GM21423 (cell line): ENCODE results near the gene EIF5.
A peak's percentile ranks its signal among the peaks of the same experiment; 100 is the strongest.

ENCODE experiments used
- ATAC-seq: cut with Tn5 transposase; IDR thresholded peaks from one replicate; pipeline ENCODE4 v1.9.1; 2021; ENCODE audit warnings: mild to moderate bottlenecking, moderate library complexity; ENCODE audit not compliant: unreplicated experiment

EIF5 gene

DNA sequence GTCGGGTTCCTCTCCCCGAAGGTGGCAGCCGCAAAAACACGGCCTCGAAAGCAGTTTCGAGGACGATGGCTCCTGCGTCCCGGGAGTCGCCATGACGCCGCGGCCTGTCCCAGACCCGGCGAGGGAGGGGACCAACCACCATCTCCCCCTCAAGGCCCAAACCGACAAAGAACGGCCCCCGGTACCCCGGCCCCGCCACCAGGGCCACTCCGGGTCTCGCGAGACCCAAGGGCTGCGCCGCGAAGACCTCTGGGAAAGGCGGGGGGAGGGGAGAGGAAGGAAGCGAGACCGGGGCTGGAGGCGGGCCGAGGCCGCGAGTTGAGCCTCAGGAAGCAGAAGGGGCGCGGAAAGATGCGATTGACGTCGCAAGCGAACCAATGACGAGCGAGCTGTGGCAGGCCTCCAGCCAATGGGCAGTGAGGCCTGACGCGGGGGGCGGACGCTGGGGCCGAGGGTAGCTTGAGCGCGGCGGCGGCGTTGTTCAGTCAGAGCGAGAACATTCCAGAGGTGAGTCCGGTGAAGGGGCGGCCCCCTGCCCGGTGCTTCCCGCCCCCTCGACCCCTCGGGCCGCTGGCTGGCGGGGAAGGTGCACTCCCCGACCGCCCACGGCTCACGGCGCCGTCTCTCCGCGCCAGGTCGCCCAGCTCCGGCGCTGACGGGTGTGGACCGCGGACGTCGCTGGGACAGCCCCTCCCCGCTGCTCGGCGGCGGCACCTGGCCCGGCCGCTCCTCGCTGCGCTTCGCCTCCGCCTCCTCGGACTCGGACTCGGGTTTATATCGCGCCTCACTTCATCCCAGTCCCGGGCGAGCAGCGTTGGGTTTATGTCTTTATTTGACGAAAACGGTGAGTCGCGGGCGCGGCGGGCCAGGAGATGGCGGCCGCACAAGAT lies at the start of gene EIF5:
Gene EIF5, plus strand, starts transcription at position 484 of the 890 bp plus-strand sequence. CDS start 1,624 bp downstream, outside the sequence.
- ATAC-seq, result peak; percentile 84

DNA sequence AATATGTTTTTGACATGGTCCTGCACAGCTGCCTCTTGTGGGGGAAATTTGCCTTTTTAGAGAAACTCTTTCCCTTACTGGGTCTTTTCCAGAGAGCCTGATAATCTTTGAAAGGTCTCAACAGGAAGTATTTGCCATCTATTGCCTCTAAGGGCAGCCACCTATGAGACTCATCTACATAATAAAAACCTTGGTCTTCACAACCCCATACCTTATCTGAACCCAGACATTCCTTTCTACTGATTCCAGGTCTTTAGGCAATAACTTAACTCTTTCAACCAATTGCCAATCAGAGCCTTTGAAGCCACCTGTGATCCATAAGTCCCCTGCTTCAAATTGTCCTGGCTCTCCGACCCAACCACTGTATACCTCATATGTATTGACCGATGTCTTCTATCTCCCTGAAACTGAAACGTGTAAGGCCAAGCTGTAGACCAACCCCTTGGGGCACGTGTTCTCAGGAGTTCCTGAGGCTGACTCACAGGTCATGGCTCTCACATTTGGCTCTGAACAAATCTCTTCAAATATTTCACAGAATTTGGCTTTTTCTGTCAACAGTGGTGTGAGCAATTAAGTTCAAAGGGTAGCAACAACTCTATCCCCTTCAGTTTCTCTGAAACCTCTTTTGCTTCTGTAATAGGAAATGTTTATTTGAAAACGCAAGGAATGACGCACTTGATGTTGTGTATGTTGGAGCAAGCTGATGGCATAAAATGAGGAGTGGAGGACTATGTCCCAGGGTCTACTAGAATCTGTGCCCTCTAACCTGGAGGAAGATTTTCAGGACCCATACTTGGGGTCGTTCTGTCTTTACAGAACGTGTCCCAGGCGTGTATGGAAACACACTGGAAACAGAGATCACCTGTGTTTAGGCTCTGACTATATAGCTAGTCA lies 49.2 kb upstream of the EIF5 start:
- no peak for ATAC-seq

DNA sequence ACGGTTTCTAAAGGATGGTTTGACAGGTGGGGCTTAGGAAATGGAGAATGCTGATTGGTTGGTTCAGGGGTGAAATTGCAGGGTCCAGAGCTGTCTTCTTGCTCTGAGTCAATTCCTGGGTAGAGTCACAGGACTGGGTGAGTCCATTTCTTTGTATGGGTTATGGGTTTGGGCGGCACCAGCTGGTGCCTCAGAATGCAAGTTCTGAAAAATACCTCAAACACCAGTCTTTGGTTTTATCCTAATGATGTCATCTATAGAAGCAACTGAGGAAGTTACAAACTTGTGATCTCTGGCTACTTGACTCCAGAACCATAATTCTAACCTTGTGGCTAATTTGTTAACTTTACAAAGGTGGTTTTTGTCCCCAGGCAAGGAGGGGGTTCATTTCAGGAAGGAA lies 47.6 kb upstream of the EIF5 start:
- no peak for ATAC-seq

DNA sequence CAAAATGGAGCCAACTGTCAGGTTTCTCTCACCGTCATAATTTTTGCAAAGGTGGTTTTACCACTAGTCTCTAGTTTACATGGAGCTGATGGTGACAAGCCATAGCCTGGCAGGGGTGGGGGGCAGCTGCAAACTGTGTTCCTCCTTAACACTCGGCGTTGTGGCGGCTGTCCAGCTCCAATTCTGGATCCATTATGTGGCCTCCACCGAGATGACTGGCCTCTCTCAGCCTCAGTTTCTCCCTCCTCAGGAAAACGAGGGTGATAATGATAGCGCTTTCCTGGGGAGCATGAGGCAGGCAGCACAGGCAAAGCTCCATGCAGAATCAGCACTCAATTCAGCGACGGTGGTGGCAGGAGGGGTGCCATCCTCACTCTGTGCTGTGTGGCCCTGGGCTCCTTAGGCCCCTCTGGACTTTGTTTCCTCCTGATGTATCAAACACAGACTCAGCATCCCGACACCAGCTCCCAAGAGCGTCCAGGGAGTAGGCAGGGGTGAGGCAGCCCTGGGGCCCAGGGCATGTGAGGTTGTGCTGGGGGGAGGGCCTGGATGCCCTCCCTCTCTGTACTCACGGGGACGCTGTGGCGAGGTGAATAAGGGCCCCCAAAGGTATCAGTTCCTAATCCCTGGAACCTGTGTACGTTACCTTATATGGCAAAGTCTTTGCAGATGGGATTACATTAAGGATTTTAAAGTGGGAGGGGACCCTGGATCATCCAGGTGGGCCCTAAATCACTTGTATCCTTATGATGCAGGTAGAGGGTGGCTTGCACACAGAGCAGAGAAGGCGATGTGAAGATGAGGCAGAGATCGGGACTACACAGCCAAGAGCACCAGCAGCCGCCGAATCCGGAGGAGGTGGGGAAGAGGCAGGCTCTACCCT lies 46.8 kb upstream of the EIF5 start:
- no peak for ATAC-seq

DNA sequence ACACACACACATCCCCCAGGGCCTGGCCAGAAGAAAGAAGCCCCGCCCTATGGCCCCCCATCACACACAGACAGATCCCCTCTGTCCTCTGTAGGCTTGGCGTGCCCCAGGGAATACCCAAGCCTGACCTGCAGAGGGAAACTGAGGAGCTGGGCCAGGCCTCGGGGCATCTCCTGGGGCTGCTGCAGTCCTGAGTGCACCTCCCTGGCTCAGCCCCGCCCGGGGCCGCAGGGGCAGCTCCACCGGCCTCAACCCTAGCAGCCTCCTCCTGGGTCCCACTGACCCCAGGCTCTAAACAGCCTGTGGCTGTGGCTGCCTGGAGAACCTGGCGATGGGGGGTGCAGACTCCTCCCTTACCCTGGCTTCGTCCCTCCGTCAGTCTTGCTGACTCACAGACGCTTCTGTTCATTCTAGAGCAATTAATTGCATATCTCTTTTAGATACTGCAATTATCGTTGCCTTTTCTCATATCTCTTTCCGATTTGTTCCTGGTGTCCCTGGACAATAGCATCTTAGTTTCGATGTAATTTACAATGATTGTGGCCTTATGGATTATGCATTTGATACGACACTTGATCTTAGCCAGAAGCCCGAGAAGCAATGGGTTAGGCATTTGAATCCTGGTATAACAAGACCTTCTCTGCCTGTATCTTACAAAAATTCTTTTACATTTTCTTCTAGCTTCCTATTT lies 45.8 kb upstream of the EIF5 start:
- no peak for ATAC-seq

DNA sequence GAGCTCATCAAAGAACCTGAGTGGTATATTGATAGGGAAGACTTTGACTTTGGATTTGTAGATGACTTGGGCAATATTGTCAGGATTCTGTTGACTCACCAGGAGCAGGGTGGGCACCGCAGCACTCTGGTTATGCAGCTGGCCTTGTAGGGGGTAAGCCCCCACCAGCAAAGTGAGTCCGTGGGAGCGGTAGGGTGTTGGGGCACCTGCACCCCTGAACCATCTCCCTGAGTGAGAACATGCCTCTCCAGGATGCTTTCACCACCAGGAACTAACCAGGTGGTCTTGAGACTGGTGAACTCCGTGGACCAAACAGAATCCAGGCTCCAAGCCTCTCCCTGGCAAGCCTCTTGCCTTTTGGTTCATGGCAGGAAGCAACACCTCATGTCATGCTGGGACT lies 44.0 kb upstream of the EIF5 start:
- no peak for ATAC-seq

DNA sequence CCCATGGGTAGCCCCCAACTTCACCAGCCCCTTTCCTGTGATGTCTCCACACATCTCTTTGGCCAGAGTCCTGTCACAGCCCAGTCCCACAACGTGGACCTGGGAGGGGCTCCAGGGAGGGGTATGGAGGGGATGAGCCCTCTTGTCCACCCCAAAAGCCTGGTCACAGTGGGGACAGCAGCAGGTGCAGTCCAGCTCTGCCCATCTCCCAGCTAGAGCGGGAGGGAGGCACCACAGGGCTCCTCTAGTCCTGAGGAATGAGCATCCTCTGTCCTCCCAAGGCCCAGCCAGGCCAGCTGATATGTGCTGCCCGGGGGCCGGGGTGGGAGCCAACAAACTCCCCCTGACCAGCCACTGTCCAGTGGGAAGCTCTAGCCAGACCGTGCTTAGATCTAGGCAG lies 43.5 kb upstream of the EIF5 start:
- ATAC-seq, result no peak

DNA sequence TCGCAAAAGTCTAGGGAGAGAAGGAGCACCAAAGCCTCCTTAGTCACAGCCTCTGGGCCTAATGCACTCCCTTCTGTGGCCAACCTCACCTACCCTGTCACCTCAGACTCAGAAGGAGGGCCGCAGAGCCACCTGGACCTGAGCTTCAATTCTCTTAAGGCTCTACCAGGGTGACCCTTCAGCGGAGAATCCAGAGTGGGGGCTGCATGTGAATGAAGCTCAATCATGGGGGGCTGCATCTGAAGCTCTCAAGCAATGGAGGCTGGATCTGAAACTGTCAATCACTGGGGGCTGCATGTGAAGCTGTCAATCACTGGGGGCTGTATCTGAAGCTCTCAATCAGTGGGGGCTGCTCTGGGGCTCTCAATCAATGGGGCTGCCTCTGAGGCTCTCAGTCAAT lies 43.1 kb upstream of the EIF5 start:
- ATAC-seq, result no peak

DNA sequence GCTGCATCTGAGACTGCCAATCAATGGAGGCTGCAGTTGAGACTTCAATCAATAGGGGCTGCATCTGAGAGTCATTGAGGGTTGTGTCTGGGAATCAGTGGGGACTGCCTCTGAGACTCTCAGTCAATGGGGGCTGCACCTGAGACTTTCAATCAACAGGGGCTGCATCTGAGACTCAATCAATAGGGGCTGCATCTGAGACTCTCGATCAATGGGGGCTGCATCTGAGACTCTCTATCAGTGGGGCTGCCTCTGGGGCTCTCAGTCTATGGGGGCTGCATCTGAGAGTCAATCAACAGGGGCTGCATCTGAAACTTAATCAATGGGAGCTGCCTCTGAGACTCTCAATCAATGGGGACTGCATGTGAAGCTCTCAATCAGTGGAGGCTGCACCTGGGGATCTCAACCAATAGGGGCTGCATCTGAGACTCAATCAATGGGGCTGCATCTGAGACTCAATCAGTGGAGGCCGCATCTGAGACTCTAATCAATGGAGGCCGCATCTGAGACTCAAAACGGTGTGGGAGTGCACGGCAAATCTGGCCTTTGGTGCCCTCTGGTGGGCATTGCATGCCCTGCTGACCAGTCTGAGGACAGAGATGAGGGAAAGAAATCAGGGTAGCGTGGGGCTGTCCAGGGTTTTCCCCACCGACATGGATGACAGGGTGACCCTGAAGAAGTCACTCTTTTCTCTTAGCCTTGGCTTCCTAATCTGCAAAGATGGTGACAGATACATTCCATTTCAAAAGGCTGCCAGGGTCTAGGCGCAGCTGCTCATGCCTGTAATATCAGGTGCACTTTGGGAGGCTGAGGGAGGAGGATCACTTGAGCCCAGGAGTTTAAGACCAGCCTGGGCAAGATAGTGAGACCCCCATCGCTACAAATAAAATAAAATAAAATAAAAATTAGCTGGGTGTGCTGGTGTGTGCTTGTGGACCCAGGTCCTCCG lies 41.3 kb upstream of the EIF5 start:
- ATAC-seq, result peak; percentile 72

DNA sequence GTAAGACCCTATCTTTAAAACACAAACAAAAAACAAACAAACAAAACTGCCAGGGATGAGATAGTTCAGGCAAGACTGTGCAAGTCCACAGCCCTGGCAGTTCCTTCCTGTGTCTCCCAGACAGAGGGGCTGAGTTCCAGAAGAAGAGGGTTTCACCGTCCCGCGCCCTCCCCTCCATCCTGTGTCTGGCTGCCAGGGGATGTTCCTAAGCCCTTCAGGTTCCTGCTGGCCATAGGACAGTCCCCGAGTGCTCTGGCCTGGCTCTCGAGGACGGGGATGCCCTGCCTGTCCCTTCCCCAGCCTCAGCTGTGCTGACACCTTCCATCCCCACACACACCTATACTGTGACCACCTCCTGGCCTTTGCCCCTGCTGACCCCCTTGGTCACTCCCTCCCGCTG lies 40.6 kb upstream of the EIF5 start:
- ATAC-seq, result no peak

DNA sequence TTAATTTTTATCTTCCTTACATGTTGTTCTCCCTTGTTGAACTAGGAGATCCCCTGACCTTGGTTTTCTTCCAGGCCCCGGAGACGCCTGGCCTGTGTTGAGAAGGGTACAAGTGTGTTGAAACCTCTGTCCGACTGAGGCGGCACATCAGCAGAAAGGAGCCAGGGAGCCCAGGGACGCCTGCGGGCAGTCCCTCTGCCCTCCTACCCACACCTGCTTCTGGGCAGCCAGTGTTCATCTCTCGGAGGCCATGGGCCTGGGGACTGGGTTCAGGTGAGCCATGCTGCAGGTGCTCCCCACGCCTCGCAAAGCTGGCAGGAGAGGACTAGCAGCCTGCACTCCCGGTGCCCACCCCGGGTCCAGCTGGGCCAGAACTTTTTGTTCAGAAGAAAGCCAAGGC lies 39.9 kb upstream of the EIF5 start:
- ATAC-seq, result no peak

DNA sequence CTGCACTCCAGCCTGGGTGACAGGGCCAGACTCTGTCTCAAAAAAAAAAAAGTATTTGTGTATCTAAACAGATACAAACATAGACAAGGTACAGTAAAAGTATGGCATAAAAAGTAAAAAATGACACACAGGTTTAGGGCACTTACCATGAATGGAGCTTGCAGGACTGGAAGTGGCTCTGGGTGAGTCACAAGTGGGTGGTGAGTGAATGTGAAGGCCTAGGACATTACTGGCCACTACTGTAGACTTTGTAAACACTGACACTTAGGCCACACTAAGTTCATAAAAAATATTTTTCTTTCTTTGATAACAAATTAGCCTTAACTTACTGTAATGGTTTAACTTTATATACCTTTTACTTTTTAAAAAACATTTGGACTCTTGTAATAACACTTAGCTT lies 38.0 kb upstream of the EIF5 start:
- ATAC-seq, result no peak

DNA sequence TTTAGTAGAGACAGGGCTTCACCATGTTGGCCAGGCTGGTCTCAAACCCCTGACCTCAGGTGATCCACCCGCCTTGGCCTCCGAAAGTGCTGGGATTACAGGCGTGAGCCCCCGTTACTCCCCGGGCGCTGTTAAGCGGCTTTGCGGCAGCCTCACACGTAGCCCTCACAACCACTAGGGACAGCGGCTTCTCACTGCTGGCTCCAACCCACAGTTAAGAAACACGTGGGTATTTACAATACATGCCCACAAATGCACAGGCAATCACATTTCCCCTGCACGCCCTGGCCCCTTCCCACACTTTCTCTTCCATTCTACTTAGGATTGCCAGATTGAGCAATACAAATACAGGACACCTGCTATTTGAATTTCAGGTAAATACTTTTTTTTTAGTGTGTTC lies 37.0 kb upstream of the EIF5 start:
- ATAC-seq, result no peak

DNA sequence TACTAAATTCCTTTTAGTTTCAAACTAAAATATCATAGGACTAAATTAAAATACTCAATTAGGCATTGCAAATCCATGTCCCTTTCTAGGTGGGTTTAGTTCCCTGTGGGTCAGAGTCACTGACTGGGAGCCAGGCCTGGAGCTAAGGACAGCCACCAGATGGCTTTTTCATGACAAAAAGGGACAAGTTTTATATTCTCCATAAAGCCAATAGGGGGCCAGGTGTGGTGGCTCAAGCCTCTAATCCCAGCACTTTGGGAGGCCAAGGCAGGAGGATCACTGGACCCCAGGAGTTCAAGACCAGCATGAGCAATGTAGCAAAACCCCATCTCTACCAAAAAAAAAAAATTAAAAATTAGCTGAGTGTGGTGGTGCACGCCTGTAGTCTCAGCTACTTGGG lies 35.4 kb upstream of the EIF5 start:
- ATAC-seq, result no peak

DNA sequence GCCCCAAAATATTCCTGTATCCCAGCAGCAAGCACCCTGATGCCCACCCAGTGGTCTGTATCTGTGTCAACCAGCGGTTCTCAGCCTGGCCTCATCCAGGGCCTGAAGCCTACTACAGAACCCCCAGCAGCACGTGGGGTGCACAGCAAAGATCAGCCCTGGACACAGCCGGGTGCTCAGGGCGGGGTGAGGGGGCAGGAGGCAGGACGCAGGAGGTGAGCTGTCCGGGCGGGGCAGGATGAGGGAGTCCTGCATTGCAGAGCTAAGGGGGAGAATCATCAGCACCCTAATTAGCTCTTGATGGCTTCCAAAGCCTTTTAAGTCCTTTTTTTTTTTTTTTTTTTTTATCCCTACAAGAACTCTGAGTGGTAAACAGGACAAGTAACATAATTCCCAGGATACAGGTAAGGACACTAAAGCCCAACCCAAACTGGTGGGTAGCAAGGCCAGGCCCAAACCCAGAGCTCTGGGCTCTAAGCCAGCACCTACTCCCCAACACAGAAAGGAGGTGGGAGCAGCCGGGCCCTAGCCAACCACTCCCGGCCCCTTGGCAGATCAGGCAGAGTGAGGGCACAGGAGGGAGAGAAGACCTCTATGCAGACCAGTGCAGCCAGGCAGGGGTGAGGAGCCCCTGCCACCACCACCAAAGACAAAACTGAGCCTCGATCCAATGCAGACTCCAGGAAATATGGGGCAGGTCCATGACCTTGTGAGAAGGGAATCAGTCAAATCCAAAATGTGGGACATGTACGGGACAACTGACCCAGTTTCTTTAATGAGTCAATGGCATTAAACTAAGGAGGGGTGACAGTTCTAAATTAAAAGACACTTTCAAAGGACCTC lies 32.3 kb upstream of the EIF5 start:
- no peak for ATAC-seq

DNA sequence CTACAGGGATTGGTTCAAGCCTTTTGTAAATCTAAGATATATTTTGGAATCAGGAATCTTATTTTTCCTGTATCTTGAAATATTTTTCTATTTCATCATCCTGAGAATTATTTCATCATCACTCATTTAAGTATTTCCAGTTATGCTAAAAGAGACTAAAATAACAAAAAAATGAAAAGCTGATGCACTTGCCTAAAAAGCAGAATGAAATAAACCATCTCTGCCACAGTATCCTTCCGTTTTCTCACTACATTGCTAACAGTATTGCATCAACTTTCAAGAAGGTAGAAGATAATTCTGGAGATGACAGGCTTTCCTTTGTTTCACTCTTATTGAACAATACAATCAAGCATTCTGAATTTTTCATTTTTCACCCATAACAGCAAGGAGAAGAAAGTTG lies 31.1 kb upstream of the EIF5 start:
- ATAC-seq, result no peak

DNA sequence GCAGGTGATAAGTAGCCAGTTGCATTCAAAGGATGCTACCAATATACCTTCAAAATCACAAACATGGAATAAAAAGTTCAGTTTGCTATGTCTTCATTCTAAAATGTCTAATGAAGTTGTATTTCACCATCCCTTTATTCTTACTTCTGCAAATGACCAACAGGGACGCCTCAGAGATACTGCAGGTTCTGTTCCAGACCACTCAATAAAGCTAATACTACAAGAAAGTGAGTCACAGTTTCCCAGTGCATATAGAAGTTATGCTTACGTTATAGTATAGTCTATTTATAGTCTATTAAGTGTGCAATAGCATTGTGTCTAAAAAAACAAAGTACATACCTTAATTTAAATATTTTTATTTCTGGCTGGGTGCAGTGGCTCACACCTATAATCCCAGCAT lies 29.3 kb upstream of the EIF5 start:
- ATAC-seq, result no peak
